Activated CD8-positive, alpha-beta memory T cell treated with anti-CD3 and anti-CD28 coated beads, Interleukin-2, amount 50 U/mL, for 1 hour (primary cell): ENCODE measurements around the gene ELMOD1.

Experiments used
- DNase-seq: peaks from one replicate; pipeline ENCODE4 v3.0.0-alpha.2; 2020; ENCODE audit errors: extremely low read depth

Gene ELMOD1

GRCh38 chr11:107688322-107688918 lies 97.5 kb downstream of the ELMOD1 start:
- no peak for DNase-seq

- DNase-seq = no peak
Observed at GRCh38 chr11:107689317-107690202, 98.6 kb downstream of the ELMOD1 start.

GRCh38 chr11:107691000-107691750 lies 100.2 kb downstream of the ELMOD1 start:
- DNase-seq = no peak

GRCh38 chr11:107695446-107695845 lies 104.5 kb downstream of the ELMOD1 start:
- no peak for DNase-seq

- no peak for DNase-seq
Observed at GRCh38 chr11:107696140-107696539, 105.2 kb downstream of the ELMOD1 start.

- DNase-seq = no peak
Observed at GRCh38 chr11:107697291-107697690, 106.3 kb downstream of the ELMOD1 start.

- no peak for DNase-seq
Observed at GRCh38 chr11:107699371-107700285, 108.7 kb downstream of the ELMOD1 start.

GRCh38 chr11:107702109-107702660 lies 111.2 kb downstream of the ELMOD1 start:
- no peak for DNase-seq

- DNase-seq = no peak
Observed at GRCh38 chr11:107702723-107703122, 111.8 kb downstream of the ELMOD1 start.

GRCh38 chr11:107704451-107704850 lies 113.5 kb downstream of the ELMOD1 start:
- DNase-seq = no peak

GRCh38 chr11:107705027-107705426 lies 114.1 kb downstream of the ELMOD1 start:
- no peak for DNase-seq

- no peak for DNase-seq
Observed at GRCh38 chr11:107706531-107706930, 115.6 kb downstream of the ELMOD1 start.

GRCh38 chr11:107707215-107707671 lies 116.3 kb downstream of the ELMOD1 start:
- DNase-seq = no peak

GRCh38 chr11:107707807-107708206 lies 116.9 kb downstream of the ELMOD1 start:
- DNase-seq = no peak

- no peak for DNase-seq
Observed at GRCh38 chr11:107708792-107709191, 117.8 kb downstream of the ELMOD1 start.

- no peak for DNase-seq
Observed at GRCh38 chr11:107710301-107710700, 119.4 kb downstream of the ELMOD1 start.

- no peak for DNase-seq
Observed at GRCh38 chr11:107711861-107712755, 121.2 kb downstream of the ELMOD1 start, which contains the start of gene SLN. TSS of gene SLN (minus strand) at chr11:107712056.

GRCh38 chr11:107713009-107713408 lies 122.1 kb downstream of the ELMOD1 start:
- DNase-seq = no peak
